Neural cell (in vitro differentiated cells): Measurements from ENCODE around the gene SLC28A1. TPM values are rescaled to one million over a fixed set of nuclear protein-coding genes. Genes with fewer than 3 reads are reported as not detected.

ENCODE experiments used
- H2AFZ ChIP-seq: fragments of 200-600, 300-800 bp; sonication (generic), shearing (Covaris generic); 2 replicates; pipeline ENCODE4 v1.6.0; 2014; ENCODE audit warnings: low read depth, mild to moderate bottlenecking, antibody characterized with exemption, low read length, moderate library complexity
- H3F3A ChIP-seq: fragments of 200-600 bp; shearing (Covaris generic); 2 replicates; pipeline ENCODE4 v1.6.1; 2016; ENCODE audit warnings: mild to moderate bottlenecking, moderate library complexity, mixed read lengths, antibody characterized with exemption, low read length; ENCODE audit not compliant: insufficient read depth, poor library complexity, severe bottlenecking
- H3K27ac ChIP-seq: fragments of 200-600, 300-800 bp; sonication (generic), shearing (Covaris generic); 2 replicates; pipeline ENCODE4 v1.5.1; 2014; ENCODE audit warnings: mild to moderate bottlenecking, low read length, moderate library complexity
- H3K27me3 ChIP-seq: fragments of 300-800, 200-600 bp; sonication (generic), shearing (Covaris generic); 2 replicates; pipeline ENCODE4 v1.6.0; 2014; ENCODE audit warnings: mild to moderate bottlenecking, low read depth, low read length, moderate library complexity; ENCODE audit not compliant: insufficient read depth
- H3K36me3 ChIP-seq: fragments of 300-800, 200-600 bp; sonication (generic), shearing (Covaris generic); 2 replicates; pipeline ENCODE4 v1.5.1; 2014; ENCODE audit warnings: mild to moderate bottlenecking, antibody characterized with exemption, low read length, moderate library complexity; ENCODE audit not compliant: insufficient read depth
- H3K4me2 ChIP-seq: fragments of 300-800, 200-600 bp; sonication (generic), shearing (Covaris generic); 2 replicates; pipeline ENCODE4 v1.6.0; 2014; ENCODE audit warnings: mild to moderate bottlenecking, low read length
- H3K4me3 ChIP-seq: fragments of 300-800, 200-600 bp; sonication (generic), shearing (Covaris generic); 2 replicates; pipeline ENCODE4 v1.5.1; 2014; ENCODE audit warnings: mild to moderate bottlenecking, low read length, moderate library complexity
- H3K79me2 ChIP-seq: fragments of 200-600 bp; shearing (Covaris generic); replicated peaks from 2 replicates; pipeline ENCODE4 v1.6.0; 2014; ENCODE audit warnings: mild to moderate bottlenecking, low read length, moderate library complexity; ENCODE audit not compliant: insufficient read depth
- H3K9ac ChIP-seq: fragments of 300-800, 200-600 bp; sonication (generic), shearing (Covaris generic); 2 replicates; pipeline ENCODE4 v1.6.1; 2016; ENCODE audit warnings: mild to moderate bottlenecking, low read length, mixed read lengths
- H3K9me2 ChIP-seq: fragments of 200-600 bp; shearing (Covaris generic); 2 replicates; pipeline ENCODE4 v1.6.1; 2016; ENCODE audit warnings: mild to moderate bottlenecking, low read length, mixed read lengths; ENCODE audit not compliant: insufficient read depth
- H3K9me3 ChIP-seq: fragments of 200-600, 300-800 bp; sonication (generic), shearing (Covaris generic); 2 replicates; pipeline ENCODE4 v1.6.1; 2016; ENCODE audit warnings: mild to moderate bottlenecking, mixed run types, low read length, moderate library complexity, mixed read lengths
- H4K20me1 ChIP-seq: fragments of 200-600 bp; shearing (Covaris generic); 2 replicates; pipeline ENCODE4 v1.6.1; 2016; ENCODE audit warnings: mild to moderate bottlenecking, mixed run types; ENCODE audit not compliant: insufficient read depth
- EP300 ChIP-seq: fragments of 450-650 bp; conservative IDR thresholded peaks from 2 replicates; pipeline ENCODE4 v1.6.1; 2014; ENCODE audit warnings: antibody characterized with exemption, mild to moderate bottlenecking, moderate library complexity; ENCODE audit not compliant: poor library complexity, severe bottlenecking
- EZH2 ChIP-seq: fragments of 200-600, 300-800 bp; shearing (Covaris generic), sonication (generic); IDR thresholded peaks from 2 replicates; pipeline ENCODE4 v1.6.1; 2014; ENCODE audit warnings: antibody characterized with exemption, low read length, borderline replicate concordance, mild to moderate bottlenecking; ENCODE audit not compliant: insufficient read depth, poor library complexity, severe bottlenecking
- MXI1 ChIP-seq: fragments of 450-650 bp; conservative IDR thresholded peaks from 2 replicates; pipeline ENCODE4 v1.6.1; 2014; ENCODE audit warnings: antibody characterized with exemption, mild to moderate bottlenecking; ENCODE audit not compliant: poor library complexity, severe bottlenecking
- POLR2AphosphoS5 ChIP-seq: IDR thresholded peaks from 2 replicates; pipeline ENCODE4 v1.6.1; 2012
- RAD21 ChIP-seq: fragments of 450-650 bp; conservative IDR thresholded peaks from 2 replicates; pipeline ENCODE4 v1.6.1; 2014; ENCODE audit warnings: antibody characterized with exemption, mild to moderate bottlenecking, moderate library complexity
- SMC3 ChIP-seq: fragments of 450-650 bp; conservative IDR thresholded peaks from 2 replicates; pipeline ENCODE4 v1.6.1; 2014; ENCODE audit warnings: antibody characterized with exemption, mild to moderate bottlenecking, moderate library complexity; ENCODE audit not compliant: poor library complexity
- TAF1 ChIP-seq: IDR thresholded peaks from 2 replicates; pipeline ENCODE4 v1.6.1; 2012; ENCODE audit warnings: low read depth
- polyA plus RNA-seq: library from polyadenylated mRNA; depleted of rRNA; stranded (reverse); fragments of >200 nt; gene quantifications from 2 replicates; pipeline ENCODE4 v1.2.3, GENCODE V29; 2014
- TF ChIP-seq, protein P1 (sequence below): IDR thresholded peaks from 2 replicates; pipeline ENCODE4 v1.6.1; 2012; ENCODE audit warnings: borderline replicate concordance
- TF ChIP-seq, protein P2 (sequence below): fragments of 450-650 bp; IDR thresholded peaks from 2 replicates; pipeline ENCODE4 v1.5.1; 2014; ENCODE audit warnings: antibody characterized with exemption, mild to moderate bottlenecking, moderate library complexity; ENCODE audit not compliant: poor library complexity, severe bottlenecking

SLC28A1 gene
- polyA plus RNA-seq, 1 donor from 2014 or later: not detected

DNA sequence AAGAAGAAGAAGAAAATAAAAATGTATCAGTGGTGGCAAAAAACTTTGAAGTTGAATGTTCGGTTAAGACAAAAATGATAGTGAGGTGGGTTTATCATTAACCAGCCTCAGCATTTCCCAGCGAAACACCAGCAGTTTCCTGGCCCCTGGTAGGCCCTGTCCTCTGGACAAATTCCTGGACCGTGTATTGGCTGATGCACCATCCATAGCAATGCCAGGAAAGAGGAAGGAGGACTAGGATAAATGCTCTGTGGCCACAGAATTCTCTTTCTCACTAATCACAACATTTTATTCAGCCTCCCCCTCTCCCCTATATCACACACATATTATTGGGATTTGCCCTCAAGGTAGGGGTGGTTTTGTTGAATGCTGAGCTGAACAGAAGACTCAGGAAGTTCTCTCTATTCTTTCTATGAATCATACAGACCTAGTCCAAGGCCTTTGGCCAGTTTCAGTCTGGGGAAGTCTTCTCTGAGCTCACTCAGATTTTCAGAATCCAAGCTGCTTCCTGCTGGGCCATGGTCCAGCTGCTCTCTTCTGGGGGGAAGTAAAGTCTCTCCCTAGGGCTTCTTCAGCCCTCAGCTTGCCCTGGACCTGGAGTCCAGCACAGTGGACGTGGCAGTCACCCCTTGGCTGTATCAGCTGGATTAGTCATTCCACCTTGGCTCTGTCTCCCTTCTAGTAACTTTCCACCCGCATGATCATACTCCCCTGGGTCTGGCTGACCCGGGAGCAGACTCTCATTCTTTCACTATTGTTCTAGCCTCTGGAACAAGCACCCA, 27.6 kb downstream of the SLC28A1 start:
- Histone ChIP-seq H3K27me3 (no peaks in the 10 kb centered on the region), H3K4me3 (no peak overlapping the region), H3K9ac (no peak overlapping the region), H3K27ac (no peak overlapping the region), H3K9me3 (no peaks in the 10 kb centered on the region), H3K4me2 (no peak overlapping the region), H3F3A (no peaks in the 10 kb centered on the region), H3K9me2 (no peaks in the 10 kb centered on the region), H2AFZ (no peak overlapping the region), H4K20me1 (no peaks in the 10 kb centered on the region), H3K36me3 (no peaks in the 10 kb centered on the region), H3K79me2 (no peaks in the 10 kb centered on the region)
- TF ChIP-seq EZH2 (no peak), TAF1 (no peak), POLR2AphosphoS5 (no peak), EP300 (no peak), SMC3 (no peak), MXI1 (no peak)
- TF ChIP-seq, protein P1, sequence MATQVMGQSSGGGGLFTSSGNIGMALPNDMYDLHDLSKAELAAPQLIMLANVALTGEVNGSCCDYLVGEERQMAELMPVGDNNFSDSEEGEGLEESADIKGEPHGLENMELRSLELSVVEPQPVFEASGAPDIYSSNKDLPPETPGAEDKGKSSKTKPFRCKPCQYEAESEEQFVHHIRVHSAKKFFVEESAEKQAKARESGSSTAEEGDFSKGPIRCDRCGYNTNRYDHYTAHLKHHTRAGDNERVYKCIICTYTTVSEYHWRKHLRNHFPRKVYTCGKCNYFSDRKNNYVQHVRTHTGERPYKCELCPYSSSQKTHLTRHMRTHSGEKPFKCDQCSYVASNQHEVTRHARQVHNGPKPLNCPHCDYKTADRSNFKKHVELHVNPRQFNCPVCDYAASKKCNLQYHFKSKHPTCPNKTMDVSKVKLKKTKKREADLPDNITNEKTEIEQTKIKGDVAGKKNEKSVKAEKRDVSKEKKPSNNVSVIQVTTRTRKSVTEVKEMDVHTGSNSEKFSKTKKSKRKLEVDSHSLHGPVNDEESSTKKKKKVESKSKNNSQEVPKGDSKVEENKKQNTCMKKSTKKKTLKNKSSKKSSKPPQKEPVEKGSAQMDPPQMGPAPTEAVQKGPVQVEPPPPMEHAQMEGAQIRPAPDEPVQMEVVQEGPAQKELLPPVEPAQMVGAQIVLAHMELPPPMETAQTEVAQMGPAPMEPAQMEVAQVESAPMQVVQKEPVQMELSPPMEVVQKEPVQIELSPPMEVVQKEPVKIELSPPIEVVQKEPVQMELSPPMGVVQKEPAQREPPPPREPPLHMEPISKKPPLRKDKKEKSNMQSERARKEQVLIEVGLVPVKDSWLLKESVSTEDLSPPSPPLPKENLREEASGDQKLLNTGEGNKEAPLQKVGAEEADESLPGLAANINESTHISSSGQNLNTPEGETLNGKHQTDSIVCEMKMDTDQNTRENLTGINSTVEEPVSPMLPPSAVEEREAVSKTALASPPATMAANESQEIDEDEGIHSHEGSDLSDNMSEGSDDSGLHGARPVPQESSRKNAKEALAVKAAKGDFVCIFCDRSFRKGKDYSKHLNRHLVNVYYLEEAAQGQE: no peak

DNA sequence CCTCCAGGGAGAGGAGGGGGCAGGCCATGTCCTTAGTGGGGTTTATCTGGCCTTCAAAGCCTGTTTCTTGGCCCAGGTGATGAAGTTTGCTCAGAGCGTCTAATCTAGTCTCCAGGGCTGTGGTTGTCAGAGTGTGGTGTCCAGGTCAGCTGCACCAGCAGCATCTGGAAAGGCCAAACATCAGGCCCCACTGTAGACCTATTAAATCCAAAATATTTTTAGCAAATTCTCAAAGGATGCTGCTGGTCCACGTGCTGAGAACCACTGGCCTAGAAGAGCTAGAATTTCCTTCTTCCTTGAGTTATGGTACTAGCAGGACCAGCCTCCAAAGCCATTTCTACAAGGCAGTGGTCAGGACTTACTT, 28.9 kb downstream of the SLC28A1 start:
- no peaks in the 10 kb centered on the region for H3K79me2 ChIP-seq
- no peaks in the 10 kb centered on the region for H3K9me3 ChIP-seq
- no peak for TF ChIP-seq EP300
- TF ChIP-seq RAD21: no peak
- no peak for TF ChIP-seq SMC3
- no peak for TF ChIP-seq MXI1
- TF ChIP-seq, protein P1: no peak
- no peak for TF ChIP-seq TAF1
- TF ChIP-seq EZH2: no peak
- TF ChIP-seq POLR2AphosphoS5: no peak
- TF ChIP-seq, protein P2, sequence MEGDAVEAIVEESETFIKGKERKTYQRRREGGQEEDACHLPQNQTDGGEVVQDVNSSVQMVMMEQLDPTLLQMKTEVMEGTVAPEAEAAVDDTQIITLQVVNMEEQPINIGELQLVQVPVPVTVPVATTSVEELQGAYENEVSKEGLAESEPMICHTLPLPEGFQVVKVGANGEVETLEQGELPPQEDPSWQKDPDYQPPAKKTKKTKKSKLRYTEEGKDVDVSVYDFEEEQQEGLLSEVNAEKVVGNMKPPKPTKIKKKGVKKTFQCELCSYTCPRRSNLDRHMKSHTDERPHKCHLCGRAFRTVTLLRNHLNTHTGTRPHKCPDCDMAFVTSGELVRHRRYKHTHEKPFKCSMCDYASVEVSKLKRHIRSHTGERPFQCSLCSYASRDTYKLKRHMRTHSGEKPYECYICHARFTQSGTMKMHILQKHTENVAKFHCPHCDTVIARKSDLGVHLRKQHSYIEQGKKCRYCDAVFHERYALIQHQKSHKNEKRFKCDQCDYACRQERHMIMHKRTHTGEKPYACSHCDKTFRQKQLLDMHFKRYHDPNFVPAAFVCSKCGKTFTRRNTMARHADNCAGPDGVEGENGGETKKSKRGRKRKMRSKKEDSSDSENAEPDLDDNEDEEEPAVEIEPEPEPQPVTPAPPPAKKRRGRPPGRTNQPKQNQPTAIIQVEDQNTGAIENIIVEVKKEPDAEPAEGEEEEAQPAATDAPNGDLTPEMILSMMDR: no peak
- H3K27ac ChIP-seq: no peak overlapping the region
- no peak overlapping the region for H3K4me3 ChIP-seq
- H3K36me3 ChIP-seq: no peaks in the 10 kb centered on the region
- H3K4me2 ChIP-seq: no peak overlapping the region
- H3F3A ChIP-seq: no peaks in the 10 kb centered on the region
- H3K9me2 ChIP-seq: no peaks in the 10 kb centered on the region
- no peaks in the 10 kb centered on the region for H4K20me1 ChIP-seq
- H3K9ac ChIP-seq: no peak overlapping the region
- H2AFZ ChIP-seq: no peak overlapping the region
- no peaks in the 10 kb centered on the region for H3K27me3 ChIP-seq
